ENCODE data around the gene CCDC6.
"Not testable (repeated sequence)": the region's sequence is repeated elsewhere in the genome, so short reads cannot be mapped to it uniquely, and the experiment has no call there.

The CCDC6 gene

DNA sequence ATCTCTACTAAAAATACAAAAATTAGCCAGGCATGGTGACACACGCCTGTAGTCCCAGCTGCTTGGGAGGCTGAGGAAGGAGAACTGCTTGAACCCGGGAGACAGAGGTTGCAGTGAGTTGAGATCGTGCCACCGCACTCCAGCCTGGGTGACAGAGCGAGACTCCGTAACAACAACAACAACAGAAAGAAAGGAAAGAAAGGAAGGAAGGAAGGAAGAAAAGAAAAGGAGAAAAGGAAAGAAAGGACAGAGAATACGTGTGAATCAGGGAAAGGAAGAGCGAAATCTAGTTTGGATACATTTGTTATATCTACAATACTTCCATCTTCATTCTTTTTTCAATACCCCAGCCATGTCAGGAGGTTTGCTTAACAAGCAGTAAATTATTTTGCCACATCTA is 21.5 kb downstream of the CCDC6 start:
- FAIRE-seq; DNase-seq (ENCODE audit: insufficient read length, low spot score): not testable (repeated sequence)

DNA sequence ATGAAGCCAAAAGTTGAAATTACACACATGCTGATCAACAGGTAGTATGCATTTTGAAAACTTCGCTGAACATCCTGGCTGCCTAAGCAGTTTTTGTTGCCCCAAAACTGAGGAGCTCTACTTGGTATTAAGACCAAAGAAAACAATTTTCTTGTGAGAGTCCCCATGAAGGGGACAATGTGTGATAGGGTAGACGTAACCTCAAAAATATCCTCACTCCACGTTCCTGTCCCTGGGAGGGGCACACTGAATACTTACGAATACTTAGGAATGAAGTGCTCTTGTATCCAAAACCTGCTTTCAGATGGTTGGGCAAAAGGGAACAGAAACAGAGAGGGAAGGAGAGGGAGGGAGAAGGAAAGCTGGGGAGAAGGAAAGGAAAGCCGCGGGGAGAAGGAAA is 24.7 kb downstream of the CCDC6 start:
- DNase-seq (ENCODE audit: insufficient read length, low spot score): no peak
- FAIRE-seq: peak; percentile 64

DNA sequence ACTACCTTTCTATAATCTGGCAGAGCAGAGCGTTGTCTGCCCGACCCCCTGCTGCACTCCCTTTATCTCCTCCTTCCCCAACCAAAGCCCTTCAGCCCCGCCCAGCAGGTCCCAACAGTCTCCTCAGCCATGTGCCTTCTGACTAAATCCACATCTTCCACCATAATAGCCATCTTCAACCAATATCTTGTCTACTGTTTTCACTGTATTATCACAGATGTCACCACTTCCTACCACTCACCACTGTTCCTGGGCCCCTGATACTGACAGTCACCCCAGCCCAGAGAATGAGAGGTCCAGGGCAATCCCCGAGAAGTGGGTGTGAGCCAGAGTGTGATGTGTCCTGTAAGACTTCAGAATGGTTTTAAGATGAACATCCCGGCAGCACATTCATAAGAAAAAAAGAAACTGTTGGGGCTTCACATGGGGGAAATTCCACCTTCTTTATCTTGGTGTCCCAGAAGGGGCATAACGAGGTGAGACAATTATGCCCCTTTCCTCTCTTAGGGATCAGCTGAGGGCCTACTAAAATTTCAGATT is 25.3 kb downstream of the CCDC6 start:
- DNase-seq (ENCODE audit: insufficient read length, low spot score): no peak
- peak; percentile 95 for FAIRE-seq

DNA sequence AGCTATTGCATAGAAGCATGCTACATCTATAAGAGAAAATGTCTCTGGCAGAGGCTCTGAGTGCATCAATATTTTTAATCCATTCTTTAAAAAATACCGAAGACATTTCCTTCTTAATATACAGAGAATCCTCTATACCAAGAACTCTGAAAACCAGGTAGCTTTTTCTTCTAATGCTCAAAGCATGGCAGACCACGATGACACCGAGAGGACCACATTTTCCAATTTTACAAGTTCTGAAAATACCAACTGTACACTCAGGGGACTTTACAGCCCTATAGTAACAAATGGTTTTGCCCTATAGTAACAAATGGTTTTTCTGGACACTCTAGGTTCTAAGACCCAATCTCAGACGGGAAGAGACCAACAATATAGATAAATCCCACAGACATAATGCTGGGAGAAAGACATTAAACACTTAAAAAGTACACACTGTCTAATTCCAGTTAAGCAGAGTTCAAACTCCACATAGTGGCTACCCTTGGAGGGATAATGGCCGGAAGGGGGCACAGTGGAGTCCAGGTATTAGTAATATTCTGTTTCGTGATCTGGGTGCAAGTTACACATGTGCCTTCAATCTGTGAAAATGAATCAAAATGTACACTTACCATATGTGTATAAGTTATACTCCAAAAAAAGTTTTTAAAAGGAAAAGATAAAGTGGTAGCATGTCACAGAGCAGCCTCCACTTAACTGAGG is 26.2 kb downstream of the CCDC6 start:
- FAIRE-seq (peak; percentile 94), DNase-seq (ENCODE audit: insufficient read length, low spot score) (no peak)

DNA sequence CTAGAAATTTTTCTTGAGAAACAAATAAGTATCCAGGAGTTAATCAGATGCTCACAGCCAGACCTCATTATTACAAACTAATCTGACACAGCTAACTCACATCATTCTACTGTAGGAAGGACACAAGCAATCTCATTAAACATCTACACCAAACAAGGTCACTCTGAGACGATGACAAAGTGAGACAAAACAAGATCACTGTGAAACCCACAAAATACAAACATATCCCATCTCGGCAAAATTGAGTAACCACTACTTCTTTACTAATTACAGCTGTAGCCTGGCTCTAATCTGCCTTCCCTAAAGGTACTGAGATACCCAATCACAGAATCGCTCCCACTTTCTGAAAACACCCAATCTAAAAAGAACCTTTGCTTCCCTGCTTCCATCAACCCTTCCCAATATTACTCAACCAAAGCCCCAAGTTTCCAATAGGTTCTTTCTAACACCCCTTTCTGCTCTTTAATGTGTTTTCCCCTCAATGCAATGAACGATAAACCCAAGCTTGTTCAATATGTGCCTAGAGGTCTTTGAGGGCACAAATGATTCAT is 26.9 kb downstream of the CCDC6 start:
- DNase-seq (ENCODE audit: insufficient read length, low spot score): no peak
- no peak for FAIRE-seq

DNA sequence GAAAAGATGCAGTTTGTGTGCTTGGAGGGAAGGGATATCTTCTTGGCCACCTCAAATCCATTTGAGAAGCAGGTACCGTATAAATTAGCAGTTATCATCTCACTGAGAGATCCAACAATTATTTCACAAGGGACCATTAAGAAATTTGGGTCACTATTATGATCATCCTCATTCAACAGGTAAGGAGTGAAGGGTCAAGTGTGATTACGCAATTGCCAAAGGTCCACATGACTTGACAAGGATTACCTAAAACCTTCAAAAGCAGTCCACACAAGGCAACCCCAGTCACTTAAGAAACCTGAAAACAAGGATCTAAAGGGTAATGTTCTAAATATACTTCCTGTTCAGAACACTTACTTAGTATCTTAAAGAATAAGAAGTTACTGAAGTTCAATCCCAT is 27.4 kb downstream of the CCDC6 start:
- FAIRE-seq (peak; percentile 21), DNase-seq (ENCODE audit: insufficient read length, low spot score) (no peak)

DNA sequence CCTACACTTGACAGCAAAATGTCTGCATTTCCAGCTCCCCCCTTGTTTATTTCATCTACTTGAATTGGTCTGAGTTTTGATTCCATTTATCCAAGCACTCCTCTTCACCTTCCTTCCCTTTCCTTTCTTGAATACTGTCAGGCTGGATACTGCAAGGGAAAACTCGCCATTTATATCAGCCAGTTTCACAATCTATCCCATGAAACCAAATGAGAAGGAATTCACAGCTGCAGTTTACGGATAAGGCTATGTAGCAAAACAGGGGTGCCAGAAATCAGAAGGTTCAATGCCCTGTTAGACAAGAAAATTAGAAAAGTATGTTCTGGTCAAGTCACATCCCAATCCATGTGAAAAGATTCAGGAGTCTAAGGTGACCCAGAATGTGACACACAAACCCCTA is 28.1 kb downstream of the CCDC6 start:
- peak; percentile 66 for FAIRE-seq
- DNase-seq (ENCODE audit: insufficient read length, low spot score): no peak

DNA sequence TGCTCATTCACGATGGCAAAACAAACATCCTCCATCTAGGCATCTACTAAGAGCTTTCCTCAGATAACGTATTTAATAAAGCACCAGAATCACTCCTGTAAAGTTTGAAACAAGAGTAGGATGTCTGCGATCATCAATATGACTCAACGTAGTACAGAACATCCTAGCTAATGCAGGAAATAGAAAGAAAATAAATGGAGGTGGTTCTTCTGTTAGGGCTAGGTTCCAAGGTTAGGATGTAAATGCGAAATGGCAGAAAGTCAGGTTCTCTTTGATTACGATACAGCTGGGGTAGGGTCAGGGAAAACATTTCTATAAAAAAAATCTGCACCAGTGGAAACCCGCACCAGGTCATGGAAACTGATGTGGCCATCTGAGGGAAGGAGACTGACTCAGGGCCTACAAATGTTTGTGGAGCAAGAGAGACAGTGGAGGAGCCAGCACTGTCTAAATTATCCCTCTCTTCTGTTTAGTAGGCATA is 29.1 kb downstream of the CCDC6 start:
- DNase-seq (ENCODE audit: insufficient read length, low spot score): no peak
- FAIRE-seq: peak; percentile 21

DNA sequence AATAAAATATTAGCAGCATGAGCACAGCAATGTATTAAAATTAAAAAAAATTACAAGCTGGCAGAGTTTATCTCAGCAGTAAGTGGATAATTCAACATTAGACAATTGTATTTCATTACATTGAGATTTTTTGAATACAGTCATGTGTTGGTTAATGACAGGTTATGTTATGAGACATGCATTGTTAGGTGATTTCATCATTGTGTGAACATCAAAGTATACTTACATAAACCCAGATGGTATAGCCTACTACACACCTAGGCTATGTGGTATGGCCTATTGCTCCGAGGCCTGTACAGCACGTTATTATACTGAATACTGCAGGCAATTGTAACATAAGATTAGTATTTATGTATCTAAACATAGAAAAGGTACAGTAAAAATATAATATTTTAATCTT is 29.7 kb downstream of the CCDC6 start:
- FAIRE-seq: peak; percentile 73

DNA sequence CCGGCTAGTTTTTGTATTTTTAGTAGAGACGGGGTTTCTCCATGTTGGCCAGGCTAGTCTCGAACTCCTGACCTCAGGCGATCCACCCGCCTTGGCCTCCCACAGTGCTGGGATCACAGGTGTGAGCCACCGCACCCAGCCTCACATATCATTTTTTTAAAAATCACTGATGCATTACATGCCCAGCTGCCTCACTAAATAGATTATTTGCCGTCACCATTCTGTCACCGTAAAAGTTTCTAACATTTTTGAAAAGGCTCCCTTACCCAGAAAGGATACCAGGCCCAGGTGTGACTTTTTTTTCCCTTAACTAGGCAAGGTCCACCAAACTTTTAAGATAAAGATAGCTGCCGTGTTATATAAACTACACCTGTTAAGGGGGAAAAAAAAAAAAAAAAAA is 30.1 kb downstream of the CCDC6 start:
- DNase-seq (ENCODE audit: insufficient read length, low spot score); FAIRE-seq: not testable (repeated sequence)

More for the DNA sequence above, 29.7 kb downstream of the CCDC6 start:
- DNase-seq (ENCODE audit: insufficient read length, low spot score): no peak

DNA sequence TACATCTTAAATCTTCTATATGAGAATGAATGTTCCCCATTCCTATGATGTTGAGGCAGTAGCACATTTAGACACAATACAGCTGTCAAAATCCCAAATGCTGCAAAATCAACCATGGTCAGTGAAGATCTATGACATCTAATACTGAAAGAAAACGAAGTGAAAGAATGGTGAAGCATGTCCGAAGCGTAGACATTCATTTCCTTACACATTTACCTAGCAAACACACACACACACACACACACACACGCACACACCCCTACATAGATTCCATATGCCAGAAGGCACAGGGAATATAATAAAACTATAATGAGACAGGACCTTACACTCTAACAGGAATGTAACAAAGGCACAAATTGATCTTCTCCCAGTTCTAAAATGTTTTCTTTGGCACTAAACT is 32.5 kb downstream of the CCDC6 start:
- peak; percentile 42 for FAIRE-seq
- DNase-seq (ENCODE audit: insufficient read length, low spot score): no peak

DNA sequence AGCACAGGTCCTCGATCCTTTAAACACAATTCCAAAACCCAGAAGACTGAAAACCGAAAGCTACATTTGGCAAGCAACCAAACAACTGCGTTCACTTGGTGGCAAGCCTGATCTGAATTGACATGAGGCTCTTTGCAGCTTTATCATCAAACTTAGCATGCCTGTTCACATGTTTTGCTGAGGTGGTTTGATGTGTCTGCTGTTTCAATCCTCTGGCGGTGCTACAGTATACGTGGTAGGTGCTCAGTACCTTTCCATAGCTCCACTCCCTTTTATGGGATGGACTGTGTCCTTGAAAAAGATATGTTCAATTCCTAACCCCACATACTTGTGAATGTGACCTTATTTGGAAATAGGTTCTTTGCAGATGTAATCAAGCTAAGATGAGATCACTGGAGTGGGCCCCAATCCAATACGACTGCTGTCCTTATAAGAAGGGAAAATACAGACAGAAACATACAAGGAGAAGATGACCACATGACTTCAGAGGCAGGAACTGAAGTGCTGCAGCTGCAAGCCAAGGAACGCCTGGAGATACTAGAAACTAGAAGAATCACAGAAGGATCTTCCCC is 33.4 kb downstream of the CCDC6 start:
- DNase-seq (ENCODE audit: insufficient read length, low spot score): no peak
- FAIRE-seq: peak; percentile 55

DNA sequence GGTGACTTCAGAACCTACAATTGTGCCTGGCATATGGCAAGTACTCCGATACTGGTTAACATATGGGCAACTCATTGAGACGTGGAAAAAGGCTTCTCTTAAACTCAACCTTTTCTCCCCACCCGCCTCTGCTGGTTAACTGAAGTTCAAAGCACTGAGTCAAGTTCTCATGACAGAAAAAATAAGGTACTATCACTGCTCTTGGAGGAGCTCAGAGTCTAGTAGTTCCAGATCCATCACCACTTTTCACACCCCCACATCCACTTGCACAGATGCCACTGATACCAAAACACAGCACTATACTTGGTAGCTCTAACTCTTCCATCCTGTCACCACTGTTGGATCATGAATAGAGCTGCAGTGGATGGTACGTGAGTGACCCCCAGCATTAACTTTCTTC is 36.2 kb downstream of the CCDC6 start:
- FAIRE-seq: no peak
- DNase-seq (ENCODE audit: insufficient read length, low spot score): no peak

DNA sequence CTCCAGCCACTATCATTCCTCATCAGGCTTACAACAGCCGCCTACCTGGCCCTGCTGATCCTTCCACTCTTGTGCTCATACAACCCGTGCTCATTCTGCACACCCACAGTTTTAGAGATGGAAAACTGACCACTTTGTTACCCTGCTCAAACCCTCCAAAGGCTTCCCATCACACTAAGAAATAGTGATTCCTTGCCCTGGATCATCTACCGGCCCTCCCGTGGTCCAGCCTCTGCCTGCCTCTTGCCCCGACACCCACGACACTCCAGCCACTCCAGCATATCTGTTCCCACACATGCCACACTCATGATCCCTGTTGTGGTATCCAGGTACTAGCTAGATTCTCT is 36.8 kb downstream of the CCDC6 start:
- no peak for DNase-seq (ENCODE audit: insufficient read length, low spot score)
- FAIRE-seq: no peak

DNA sequence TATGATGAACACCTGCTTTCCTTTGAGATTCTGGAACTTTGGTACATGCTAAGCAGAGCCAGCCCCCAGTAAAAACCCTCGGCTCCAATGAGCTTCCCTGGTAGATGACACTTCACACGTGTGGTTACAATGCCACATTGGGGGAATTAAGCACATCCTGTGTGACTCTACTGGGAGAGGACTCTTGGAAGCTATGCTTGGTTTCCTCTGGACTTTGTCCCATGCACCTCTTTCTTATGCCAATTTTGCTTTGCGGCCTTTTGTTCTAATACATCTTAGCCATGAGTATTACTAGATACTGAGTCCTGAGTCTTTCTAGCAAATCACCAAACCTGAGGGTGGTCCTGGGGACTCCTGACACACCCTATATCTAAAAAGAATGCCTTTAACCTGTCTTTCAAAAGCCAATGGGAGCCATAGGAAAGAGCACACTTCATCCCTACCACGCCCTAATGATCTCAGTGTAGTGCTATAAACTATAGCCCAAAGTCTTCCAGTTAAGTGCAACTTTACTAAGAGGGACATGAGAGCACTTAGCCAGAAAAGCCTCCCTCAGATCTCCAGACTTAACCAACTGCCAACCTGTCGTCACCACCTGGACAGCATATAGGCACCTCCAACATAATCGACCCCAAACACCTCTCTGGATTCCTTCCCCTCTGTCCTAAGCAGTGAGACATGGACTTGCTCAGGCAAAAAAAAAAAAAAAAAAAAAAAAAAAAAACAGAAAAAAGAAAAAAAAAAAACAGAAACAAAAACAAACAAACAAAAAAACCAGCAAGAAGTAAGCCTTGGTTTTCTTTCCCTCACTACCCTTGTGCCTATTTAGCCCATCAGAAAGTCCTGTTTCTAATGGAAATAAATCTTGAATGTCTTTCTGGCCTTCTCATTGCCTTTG is 37.4 kb downstream of the CCDC6 start:
- FAIRE-seq: no peak

DNA sequence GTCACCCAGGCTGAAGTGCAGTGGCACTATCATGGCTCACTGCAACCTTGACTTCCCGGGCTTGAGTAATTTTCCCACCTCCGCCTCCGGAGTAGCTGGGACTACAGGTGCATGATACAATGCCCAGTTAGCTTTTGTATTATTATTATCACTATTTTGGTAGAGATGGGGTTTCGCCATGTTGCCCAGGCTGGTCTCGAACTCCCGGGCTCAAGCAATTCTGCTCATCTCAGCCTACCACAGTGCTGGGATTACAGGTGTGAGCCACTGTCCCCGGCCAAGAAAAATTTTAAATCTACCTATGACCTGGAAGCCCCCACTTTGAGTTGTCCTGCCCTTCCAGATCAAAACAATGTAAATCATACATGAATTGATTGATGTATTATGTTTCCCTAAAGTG is 38.8 kb downstream of the CCDC6 start:
- DNase-seq (ENCODE audit: insufficient read length, low spot score): no peak
- no peak for FAIRE-seq

More for the DNA sequence above, 37.4 kb downstream of the CCDC6 start:
- DNase-seq (ENCODE audit: insufficient read length, low spot score): no peak

DNA sequence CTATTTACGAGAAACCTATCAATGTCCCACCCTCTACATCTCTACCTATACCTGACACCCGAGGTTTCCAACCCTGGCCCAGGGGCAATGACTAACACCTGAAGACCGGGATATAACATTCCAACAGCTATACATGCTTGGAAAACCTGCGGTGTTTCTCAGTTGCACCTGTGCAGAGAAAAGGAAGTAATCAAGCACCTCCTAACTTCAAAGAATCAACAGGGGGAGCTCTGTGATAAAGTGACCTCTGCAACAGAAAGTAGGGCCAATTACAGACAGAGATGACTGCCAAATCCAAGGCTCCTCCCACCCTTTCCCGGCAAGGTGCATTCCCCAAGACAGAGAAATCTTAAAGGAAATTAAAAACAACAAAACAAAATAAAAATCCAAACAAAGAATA is 41.3 kb downstream of the CCDC6 start:
- peak; percentile 63 for FAIRE-seq
- no peak for DNase-seq (ENCODE audit: insufficient read length, low spot score)

DNA sequence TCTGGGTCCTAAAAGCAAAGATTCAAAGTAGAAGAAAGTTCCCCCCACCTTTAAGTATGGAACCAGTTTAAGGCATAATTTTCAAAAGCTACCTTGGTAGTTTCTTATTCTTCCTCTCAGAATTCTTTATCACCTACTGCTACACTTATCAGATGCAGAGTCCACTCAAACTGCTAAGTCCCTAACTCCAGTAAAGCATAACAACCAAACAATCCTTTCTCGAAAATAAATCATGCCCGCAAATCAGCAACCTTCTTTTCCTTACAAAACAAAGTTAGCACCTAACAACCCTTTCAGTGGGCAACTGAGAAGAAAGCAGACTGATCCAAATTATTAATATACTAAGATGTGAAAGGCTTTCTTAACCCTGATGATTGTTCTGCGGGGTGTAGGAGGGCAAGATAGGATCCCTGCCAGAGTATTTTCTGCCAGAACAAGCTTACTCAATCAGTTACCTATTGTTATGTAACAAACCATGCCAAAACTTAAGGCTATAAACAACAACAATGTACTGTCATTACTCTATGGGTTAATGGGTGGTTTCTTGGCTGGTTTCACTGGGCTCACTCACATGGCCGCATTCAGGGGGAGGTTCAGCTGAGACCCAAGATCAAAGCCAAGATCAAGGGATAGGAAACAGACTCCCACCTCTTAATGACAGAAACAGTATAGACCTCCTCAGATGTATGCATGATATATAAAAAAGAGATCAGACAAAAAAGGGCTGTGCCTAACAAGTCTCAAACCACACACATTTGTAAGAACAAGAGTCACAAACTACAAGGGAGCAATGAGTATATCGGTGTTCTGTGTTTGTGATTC is 42.0 kb downstream of the CCDC6 start:
- DNase-seq (ENCODE audit: insufficient read length, low spot score) (no peak), FAIRE-seq (peak; percentile 8)

DNA sequence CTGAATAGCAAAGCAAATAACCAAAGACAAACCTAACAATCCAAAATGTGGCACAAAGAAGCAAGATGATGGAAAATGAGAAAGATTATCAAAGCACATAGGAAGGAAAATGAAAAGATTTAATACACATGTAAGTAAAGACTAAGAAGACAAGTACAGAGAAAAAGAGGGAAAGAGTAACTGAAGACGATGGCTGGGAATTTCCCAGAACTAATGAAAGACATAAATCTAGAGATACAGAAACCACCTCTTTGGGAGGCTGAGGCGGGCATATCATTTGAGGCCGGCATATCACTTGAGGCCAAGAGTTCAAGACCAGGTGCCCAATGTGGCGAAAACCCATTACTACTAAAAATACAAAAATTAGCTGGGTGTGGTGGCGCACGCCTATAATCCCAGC is 46.8 kb downstream of the CCDC6 start:
- DNase-seq (ENCODE audit: insufficient read length, low spot score): no peak
- FAIRE-seq: no peak

DNA sequence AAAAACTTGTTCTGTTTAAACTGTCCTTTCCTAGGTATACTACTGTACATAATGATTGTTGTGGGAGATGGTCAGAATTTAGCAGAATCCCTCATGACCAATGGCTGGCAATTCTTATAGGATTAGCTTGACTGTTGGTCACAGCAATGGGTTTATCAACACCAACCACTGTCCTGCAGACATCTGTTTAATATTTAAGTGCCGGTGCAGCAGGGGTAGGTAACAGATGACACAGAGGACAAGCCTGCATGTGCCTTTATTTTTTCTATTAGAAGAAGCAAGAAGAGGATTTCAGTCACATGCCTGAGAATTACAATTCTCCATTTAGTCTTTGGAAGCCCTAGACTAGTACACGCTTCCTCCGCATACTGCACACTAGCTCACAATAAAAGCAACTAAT is 48.4 kb downstream of the CCDC6 start:
- no peak for FAIRE-seq
- no peak for DNase-seq (ENCODE audit: insufficient read length, low spot score)

All from GM19239 (cell line).